Bronchial epithelial cell (primary cell): ENCODE measurements around the gene SPRY1. TPM values are rescaled to one million over a fixed set of nuclear protein-coding genes. Genes with fewer than 3 reads are reported as not detected.
A peak's percentile ranks its signal among the peaks of the same experiment; 100 is the strongest.

Experiments
- DNase-seq: peaks from one replicate; pipeline ENCODE4 v3.0.0-alpha.2; 2010; ENCODE audit warnings: low read depth
- FAIRE-seq: peaks from 2 replicates; lab custom pipeline; 2011; peaks lifted over from hg19 to GRCh38; lab: Jason Lieb, UNC
- H3K27me3 ChIP-seq: 2 replicates; pipeline ENCODE4 v1.5.1; 2011; ENCODE audit warnings: low read length; ENCODE audit not compliant: control insufficient read depth, insufficient read depth
- H3K36me3 ChIP-seq: 2 replicates; pipeline ENCODE4 v1.5.1; 2011; ENCODE audit warnings: low read length; ENCODE audit not compliant: control insufficient read depth, insufficient read depth
- H3K4me3 ChIP-seq: 2 replicates; pipeline ENCODE4 v1.5.1; 2011; ENCODE audit warnings: mild to moderate bottlenecking, low read depth, low read length, control low read depth
- CTCF ChIP-seq: IDR thresholded peaks from 2 replicates; pipeline ENCODE4 v1.5.1; 2011; ENCODE audit warnings: mild to moderate bottlenecking, moderate library complexity, low read length, control low read depth, inconsistent platforms; ENCODE audit not compliant: insufficient read depth, severe bottlenecking
- total RNA-seq: library from RNA; depleted of rRNA; stranded (reverse); fragments of >200 nt; gene quantifications from 2 replicates; pipeline ENCODE4 v1.2.1, GENCODE V29; 2014

SPRY1 gene
- total RNA-seq, 1 donor from 2014 or later = 3.2 TPM

- H3K4me3 ChIP-seq = no peak overlapping the region
- no peak for TF ChIP-seq CTCF
- no peaks in the 10 kb centered on the region for H3K27me3 ChIP-seq
- FAIRE-seq (no peak), DNase-seq (peak; percentile 39)
- H3K36me3 ChIP-seq = no peaks in the 10 kb centered on the region
These were observed 53.2 kb downstream of the SPRY1 start for GRCh38 chr4:123449780-123450179.

GRCh38 chr4:123450393-123450792 lies 53.8 kb downstream of the SPRY1 start:
- FAIRE-seq (no peak), DNase-seq (no peak)
- H3K4me3 ChIP-seq = no peak overlapping the region
- TF ChIP-seq CTCF = no peak
- H3K36me3 ChIP-seq = no peaks in the 10 kb centered on the region
- no peaks in the 10 kb centered on the region for H3K27me3 ChIP-seq

- no peak for FAIRE-seq
- Histone ChIP-seq H3K27me3 (no peaks in the 10 kb centered on the region), H3K4me3 (no peak overlapping the region), H3K36me3 (no peaks in the 10 kb centered on the region)
- peak; percentile 97 for DNase-seq
- TF ChIP-seq CTCF = no peak
These were observed 56.0 kb downstream of the SPRY1 start for GRCh38 chr4:123452616-123453015.

- TF ChIP-seq CTCF = no peak
- FAIRE-seq = no peak
- DNase-seq = peak; percentile 5
- H3K4me3 ChIP-seq = no peak overlapping the region
- no peaks in the 10 kb centered on the region for H3K36me3 ChIP-seq
- no peaks in the 10 kb centered on the region for H3K27me3 ChIP-seq
These were observed 56.6 kb downstream of the SPRY1 start for GRCh38 chr4:123453061-123453680.
